GM12891 (cell line): ENCODE data around the gene PCOLCE2.

Source experiments
- POLR2A ChIP-seq: IDR thresholded peaks from 2 replicates; pipeline ENCODE4 v1.6.1; 2011; ENCODE audit warnings: low read depth, low read length, control low read depth
- POLR2AphosphoS5 ChIP-seq: IDR thresholded peaks from 2 replicates; pipeline ENCODE4 v1.6.1; 2011; ENCODE audit warnings: low read depth, low read length, control low read depth
- POU2F2 ChIP-seq: IDR thresholded peaks from 2 replicates; pipeline ENCODE4 v1.6.1; 2011; ENCODE audit warnings: low read depth, mild to moderate bottlenecking, control low read depth, low read length, moderate library complexity
- TAF1 ChIP-seq: IDR thresholded peaks from 2 replicates; pipeline ENCODE4 v1.6.1; 2011; ENCODE audit warnings: low read depth, low read length, control low read depth

GRCh38 chr3:142809259-142809658 lies 79.6 kb downstream of the PCOLCE2 start:
- TF ChIP-seq TAF1 (no peak), POLR2A (no peak), POU2F2 (no peak), POLR2AphosphoS5 (no peak)
